Measurements from ENCODE around the gene C16orf54.

DNA sequence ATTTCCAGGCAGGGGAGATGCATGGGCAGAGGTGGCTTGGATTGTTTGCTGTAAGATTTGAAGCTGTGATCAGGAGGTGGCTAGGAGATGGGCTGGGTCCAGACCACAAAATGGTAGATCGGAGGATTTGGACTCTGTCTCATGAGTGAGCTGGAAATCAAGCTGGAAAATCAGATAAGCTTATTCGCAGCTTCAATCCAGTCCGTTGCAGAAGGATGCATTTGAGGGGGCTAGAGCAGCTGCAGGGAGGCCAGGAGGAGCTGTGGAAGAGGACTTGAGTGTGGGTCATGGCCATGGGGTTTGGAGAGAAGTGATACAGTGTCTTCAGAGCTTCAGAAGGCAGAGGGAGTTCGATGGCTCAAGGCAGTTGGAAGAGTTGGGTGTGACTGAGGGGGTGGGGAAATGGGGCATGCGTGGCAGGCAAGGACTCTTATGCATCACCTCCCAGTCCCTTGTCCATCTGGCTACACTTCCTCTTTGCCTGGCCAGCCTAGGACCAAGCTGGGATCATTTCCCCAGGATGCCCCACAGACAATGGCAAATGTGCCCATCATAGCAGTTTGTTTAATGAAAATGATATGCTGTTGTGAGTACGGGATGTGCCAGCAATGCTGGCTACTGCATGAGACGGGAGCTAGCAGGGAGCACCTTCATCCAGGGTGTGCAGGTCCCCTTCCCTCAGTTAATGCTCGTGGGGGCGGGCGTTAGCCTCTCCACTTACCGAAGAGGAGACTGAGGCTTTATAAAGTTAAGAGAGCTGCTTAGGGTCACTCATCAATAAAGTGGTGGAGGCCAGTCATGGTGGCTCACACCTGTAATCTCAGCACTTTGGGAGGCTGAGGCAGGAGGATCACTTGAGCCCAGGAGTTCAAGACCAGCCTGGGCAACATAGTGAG lies 46.2 kb downstream of the C16orf54 start:
- TF ChIP-seq POLR2AphosphoS5 (IDR thresholded peaks at IDR 0.05; ENCODE audit: borderline replicate concordance, low read depth, low read length) (no peak), EZH2 (IDR thresholded peaks at IDR 0.05) (no peak), FOXP2 (optimal IDR thresholded peaks at IDR 0.05; ENCODE audit: control extremely low read depth, extremely low read length, insufficient read depth) (no peak)

Measured in SK-N-MC (cell line).